ENCODE measurements around the gene VWDE.
"Not testable (repeated sequence)": the region's sequence is repeated elsewhere in the genome, so short reads cannot be mapped to it uniquely, and the experiment has no call there.

The VWDE gene

DNA sequence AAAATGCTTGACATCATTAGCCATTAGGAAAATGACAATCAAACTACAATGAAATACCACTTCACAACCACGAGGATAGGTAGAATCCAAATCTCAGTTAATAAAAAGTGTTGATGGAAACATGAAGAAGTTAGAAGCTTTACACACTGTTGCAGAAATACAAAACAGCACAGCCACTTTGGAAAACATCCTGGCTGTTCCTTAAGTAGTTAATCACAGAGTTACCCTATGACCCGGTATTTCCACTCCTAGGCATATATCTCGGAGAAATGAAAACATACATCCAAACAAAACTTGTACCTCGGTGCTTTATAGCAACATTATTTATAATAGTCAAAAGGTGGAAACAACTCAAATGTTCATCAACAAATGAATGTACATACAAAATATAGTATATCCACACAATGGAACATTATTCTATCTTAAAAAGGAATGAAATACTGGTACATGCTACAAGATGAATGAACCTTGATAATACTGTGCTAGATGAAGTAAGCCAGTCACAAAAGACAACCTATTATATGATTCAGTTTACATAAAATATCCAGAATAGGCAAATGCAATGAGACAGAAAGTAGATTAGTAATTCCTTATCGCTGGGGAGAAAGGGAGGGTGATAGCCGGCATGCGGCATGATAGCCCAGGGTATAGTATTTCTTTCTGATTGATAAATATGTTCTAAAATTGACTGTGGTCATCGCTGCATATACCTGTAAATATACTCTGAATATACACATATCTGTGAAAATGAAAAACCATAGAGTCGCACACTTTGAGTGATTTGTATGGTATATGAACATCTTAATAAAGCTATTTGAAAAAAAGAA is 1.9 kb downstream of the VWDE start:
- DNase-seq: no peak

DNA sequence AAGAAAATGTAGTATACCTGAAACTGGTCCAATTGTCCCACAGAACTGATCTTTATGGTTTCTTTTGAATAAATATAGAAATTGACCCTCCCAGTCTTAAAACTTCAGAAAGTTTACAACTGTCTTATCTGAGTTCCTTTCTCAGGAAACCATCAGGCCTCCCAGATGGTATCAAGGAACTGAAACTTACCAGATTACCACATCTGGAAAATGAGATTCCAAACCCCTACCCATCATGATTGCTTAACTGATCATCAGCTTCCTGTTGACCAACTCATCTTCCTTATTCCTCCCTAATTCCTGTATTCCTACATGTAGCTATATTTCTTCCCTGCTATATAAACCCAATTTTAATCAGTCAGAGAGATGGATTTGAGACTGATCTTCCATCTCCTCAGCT is 5.5 kb downstream of the VWDE start:
- no peak for DNase-seq

DNA sequence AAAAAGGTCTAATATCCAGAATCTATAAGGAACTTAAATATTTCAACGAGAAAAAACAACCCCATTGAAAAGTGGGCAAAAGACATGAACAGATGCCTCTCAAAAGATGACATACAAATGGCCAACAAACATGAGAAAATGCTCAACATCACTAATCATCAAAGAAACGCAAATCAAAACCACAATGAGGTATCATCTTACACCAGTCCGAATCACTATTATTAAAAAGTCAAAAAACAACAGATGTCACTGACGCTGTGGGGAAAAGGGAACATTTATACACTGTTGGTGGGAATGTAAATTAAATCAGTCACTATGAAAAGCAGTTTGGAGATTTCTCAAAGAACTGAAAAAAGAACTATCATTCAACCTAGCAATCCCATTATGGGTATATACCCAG is 6.0 kb downstream of the VWDE start:
- DNase-seq: no peak

DNA sequence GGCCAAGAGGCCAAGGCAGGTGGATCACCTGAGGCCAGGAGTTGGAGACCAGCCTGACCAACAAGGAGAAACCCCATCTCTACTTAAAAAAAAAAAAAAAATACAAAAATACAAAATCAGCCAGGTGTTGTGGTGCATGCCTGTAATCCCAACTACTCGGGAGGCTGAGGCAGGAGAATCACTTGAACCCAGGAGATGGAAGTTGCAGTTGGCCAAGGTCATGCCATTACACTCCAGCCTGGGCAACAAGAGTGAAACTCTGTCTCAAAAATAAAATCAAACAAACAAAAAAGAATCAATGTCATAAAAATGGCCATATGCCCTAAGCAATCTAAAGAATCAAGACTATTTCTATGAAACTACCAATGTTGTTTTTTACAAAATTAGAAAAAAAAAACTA is 7.0 kb downstream of the VWDE start:
- not testable (repeated sequence) for DNase-seq

DNA sequence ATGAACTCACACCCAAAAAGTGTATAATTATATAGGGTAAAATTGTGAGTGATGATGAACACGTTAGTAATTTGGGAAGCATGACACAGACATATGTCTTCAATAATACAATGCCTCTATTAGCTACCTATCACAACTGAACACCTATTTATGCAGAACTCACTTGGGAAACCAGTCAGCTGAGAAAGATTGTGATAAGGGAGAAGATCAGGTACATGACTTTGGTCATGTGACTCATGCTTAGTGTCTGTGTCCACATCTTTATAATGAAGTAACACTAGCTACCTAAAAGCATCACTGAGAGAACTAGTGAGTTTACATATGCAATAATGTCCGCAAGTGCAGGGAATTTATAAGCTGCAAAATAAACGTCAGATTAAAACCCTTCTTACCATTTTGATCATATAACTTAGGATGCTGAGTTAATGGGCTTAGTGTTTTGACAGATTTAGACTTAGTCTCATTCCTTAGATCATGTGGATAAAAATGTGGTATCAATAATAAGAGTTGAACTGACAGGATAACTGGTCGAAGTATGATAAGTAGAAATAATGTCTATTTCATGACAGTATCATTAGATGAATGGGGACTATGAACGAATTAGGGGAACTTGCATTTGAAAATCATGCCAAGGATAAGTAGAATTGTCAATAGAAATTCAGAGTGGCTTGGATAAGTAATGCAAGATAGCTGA is 11.6 kb downstream of the VWDE start:
- no peak for DNase-seq

DNA sequence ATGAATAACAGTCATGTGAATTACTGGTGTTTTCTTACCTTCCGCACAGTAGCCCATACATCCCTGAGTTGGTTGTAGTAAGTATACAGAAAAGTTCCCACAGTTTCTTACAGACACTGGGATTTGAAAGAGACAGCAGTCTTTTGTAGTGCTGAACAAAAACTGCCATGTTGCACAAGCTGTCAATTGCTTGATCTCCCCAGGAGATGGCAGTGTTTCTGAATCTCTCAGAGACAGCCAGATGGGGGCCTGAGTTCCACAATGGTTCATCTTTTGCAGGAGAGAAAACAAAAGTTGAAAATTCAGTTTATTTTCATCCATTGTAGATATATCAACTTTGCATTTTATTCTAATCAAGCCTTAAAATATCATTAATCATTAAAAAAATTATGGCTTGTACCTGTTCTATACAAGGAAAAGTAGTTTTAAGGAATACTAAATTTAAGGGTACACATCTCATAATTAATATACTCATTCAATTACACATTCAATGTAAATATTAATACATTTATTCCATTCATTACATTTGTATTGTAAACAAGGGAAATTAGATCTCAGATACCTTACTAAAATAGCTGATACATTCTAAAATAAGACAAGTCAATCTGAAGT is 14.5 kb downstream of the VWDE start:
- peak; percentile 34 for DNase-seq

DNA sequence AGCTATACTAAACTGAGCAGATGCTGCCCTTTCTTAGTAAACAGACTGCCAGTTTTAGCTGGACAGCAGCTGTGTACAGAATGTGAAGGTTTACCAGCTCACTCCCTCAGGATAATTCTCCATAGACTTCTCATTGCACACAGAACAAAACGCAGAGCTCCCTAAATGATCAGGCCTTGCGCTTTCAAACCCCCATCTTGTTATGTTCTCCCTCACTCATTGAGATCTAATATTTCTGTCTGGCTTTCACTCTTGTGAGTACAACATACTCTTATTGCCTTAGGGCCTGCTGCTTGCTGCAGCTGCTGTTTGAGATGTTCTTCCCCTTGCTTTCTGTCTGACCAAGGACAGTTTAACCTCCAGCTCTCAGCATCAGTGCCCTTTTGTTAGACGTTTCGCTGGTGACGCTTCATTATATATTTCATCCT is 17.3 kb downstream of the VWDE start:
- no peak for DNase-seq

DNA sequence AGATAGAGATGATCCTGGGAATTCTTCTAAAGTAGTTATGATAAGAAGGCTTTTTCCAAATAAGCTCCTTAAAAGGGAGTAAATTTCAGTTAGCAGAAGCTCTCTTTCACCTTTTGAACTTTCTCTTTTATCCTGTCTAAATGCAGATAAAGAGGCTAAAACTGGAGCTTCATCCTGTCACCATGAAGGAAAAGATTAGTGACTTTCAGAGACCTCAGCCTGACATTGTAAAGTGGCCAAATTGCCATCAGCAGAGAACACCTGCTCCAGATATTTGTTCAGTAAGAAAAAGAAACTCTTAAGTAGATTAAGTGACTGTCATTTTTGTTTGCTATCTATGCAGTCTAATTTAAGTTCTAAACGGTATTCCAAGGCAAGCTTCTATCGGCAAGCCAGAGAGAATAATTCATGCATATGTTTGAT is 18.3 kb downstream of the VWDE start:
- no peak for DNase-seq

DNA sequence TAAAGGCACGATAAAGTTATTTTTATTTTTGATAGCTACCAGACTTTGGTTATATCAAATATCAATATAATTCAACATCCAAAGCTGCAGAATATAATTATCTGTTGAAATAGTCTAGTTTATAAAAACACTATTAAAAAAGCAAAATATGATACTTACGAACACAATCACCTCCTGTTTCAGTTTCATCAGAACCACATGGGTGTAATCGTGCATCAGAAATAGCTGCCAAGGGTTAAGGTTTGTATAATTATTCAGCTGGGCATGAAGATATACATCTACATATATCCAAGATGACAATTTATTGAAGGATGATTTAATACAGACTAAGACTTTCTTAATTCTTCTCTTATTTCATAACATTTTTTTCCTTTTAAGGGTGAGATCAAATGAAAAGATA is 20.3 kb downstream of the VWDE start:
- no peak for DNase-seq

DNA sequence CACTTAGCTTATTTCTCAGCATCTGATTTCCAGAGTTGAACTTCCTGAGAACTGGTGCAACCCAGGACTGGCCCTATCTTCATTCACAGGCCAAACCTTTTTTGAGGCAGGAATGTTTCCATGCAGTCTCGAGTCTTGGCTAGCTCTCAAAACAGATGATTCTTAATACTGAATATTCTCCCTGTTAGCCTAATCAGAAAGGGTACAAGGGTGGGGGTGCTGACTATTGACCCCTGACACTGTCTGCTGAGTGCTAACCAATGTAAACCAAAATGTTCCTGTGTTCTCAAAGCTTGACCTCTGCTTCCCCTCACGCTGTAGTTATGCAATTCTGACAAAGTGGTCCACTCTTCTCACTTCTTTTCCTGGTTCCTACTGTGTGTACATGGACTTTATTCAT is 25.3 kb downstream of the VWDE start:
- no peak for DNase-seq

DNA sequence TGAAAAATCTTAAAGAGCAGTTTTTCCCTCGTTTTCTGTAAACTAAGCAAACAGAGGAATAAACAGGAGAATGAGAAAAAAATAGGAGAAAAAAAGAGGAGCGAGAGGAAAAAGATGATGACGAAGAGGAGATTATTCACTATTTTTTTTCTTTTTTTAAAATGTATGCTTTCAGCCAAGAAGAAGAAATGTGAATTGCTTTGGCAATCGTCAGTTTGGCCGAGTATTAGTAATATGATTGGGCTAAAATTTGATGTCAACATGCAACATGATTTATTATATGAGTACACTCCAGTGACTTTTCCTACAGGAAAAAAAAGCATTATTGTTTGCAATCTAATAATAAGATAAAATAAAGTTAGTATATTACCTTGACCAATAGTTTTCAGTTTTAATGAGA is 26.3 kb downstream of the VWDE start:
- no peak for DNase-seq

DNA sequence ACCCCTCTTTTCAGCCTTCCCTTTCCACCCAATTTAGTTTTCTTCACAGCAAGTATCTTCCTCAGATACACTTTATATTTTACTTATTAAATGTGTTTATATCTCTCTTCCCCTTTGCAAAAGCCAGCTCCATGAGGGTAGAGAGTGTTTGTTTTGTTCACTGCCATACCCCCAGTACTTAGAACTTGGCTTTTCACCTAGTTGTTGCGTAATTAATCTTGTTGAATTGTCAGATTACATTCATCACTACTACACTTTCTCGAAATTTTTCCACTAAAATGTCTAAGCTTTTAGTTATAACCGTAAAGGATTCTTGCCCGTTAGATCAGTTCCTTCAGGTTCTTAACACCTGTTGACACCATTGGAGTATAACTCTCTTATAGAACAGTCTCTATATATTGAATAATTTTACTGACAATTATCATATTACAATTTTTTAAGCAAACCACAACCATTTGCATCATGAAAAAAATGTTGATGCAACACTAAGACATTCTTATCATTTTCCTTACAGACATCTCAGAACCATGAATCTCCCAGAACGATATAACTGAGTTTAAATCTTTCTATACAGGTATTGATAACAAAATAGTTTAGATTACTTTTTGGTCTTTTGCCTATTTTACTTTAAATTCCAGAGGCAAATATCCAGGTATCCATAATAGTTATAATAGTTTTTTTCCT is 29.9 kb downstream of the VWDE start:
- DNase-seq: no peak

DNA sequence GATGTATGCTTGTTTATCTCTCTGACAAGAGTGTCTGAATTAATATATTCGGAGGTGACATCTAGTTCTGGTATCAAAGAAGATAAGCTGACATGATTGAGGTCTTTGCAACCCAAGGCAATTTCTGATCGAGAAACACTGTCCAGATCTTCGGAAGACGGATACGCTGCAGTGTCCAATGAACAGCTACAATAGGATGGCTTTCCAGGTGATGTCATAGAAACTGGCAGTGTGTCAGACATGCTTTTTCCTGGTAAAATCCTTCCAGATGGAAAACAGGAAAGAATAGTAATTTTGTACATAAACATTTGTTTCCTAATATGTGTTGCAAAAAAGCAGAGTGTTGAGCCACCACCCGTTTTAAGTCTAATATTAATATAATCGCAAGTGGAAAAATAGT is 33.4 kb downstream of the VWDE start:
- no peak for DNase-seq

DNA sequence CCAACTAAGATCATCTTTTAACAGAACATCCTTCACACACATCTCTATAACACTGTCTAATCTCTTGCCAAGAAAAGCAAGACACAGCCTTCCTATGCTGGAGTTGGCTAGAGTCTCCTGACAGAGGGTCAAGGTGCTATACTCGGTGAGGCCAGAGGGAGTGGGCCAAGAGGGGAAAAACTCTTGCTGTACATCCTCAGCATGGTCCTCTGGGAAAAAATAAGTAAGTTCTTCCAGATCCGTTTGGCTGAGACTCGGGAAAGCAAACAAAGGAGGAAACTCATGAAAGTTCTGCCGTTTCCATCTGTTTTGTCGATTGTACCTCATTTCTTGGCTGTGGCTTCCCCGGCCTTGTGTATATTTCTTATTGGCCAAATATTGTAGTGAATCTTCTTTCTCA is 33.9 kb downstream of the VWDE start:
- DNase-seq: no peak

DNA sequence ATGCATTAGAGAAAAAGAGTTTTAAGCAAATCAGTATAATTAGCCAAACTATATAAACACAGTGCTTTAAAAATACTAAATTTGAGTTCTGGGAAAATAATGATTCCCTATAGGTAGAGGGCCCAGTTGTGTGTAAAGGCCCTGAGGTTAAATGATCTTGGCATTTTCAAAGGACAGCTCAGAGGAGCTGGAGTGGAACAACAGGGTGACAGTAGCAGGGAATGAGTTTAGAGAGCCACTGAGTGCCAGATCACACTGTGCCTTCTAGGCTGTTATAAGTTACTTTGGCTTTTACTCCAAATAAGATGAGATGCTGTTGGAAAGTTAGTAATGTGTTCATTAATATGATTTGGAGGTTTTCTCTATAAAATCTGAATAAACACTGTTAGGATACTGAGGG is 34.6 kb downstream of the VWDE start:
- DNase-seq: no peak

DNA sequence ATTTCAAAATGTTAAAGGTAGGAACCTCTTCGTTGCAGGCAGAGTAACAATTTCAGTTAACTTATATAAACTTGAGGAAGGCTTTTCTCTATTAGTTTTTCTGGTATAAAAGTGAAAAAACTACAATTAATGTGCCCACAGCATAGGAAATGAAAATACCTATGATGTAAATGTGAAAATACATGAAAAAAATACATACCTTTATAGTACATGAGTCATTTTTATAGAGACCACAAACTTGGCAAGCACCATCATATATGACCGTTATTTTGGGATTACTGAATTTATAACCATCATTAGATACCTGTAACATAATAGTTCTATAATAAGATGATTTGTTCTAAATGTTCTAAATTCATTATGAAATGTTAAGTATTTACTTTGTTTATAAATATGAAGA is 42.7 kb downstream of the VWDE start:
- DNase-seq: no peak

DNA sequence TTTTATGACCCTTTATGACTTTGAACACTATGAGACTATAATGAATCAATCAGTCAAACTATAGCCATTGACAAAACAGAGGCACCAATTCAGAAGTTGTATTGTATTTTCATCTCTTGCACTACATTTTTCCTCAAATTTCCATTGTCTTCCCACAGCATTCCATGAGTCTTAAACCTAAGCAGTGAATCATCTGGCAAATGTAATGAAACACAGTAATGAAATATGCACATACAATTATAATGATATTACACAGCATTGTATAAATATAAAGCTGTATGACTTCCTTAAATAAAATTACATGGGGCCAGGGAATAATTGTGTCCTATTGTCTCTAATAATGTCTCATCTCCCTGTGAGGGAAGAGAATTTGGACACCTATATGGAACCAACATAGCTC is 45.0 kb downstream of the VWDE start:
- no peak for DNase-seq

DNA sequence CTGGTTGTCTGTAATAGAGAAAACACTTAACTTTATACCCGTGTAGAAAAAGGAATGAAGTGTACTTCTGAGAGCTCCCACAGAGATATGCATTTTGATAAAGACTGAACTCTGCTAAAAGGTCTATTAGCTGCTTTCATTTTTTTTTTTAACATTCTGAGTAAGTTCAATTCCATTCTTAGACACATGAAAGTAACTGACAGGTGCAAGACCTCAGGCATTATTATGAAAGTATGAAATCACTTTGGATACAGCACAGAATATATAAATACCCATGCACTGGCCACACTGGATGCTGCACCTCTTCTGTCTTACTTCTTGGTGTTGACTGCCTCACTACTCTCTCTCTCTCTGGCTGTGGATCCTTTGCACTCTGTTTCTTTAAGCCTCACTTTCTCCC is 46.2 kb downstream of the VWDE start:
- DNase-seq: no peak

DNA sequence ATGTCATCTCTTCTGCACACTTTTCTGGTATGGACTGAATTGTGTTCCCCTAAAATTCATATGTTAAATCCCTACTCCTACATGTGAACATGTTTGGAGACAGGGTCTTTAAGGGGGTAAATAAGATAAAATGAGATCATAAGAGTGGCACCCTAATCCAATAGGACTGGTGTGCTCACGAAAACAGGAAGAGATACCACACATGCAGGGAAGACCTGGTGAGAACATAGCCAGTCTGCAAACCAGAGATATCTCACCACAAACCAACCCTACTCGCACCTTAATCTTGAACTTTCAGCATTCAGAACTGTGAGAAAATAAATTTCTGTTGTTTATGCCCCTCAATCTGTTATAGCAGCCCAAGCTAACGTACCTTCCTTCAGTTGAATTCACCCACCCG is 51.8 kb downstream of the VWDE start:
- no peak for DNase-seq

DNA sequence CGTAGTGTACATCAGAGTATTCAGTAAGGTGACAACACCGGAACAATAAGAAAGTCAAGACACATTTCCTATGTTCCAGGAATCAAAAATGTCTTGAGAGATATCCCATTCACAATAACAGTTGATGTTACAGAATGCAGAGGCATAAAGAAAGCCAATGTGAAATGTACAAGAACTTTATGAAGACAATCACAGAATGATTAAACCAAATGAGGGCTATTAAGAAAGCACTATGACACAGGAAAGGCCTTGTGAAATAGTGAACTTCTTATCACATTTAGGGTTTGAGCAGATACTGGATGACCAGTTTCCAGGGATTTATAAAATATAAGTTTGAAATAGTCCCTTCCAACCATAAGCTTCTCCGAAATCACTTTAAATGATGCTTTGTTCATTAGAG is 52.7 kb downstream of the VWDE start:
- no peak for DNase-seq

DNA sequence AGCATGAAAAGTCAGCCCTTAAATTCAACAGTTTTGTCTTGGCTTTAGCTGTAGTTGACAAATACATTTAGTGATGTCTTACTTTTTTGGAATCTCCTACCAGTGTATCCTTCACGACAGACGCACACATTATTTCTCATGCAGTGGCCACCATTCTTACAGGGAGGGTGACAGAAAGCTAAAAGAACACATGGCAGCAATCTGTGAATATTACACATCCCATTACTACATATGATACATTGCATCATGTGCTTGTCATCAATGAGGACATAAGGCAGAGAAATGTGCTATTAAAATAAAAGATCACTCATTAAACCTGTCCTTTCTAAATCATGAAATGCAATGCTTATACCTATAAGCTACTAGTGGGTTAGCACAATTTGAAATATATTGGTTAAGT is 66.6 kb downstream of the VWDE start:
- no peak for DNase-seq

DNA sequence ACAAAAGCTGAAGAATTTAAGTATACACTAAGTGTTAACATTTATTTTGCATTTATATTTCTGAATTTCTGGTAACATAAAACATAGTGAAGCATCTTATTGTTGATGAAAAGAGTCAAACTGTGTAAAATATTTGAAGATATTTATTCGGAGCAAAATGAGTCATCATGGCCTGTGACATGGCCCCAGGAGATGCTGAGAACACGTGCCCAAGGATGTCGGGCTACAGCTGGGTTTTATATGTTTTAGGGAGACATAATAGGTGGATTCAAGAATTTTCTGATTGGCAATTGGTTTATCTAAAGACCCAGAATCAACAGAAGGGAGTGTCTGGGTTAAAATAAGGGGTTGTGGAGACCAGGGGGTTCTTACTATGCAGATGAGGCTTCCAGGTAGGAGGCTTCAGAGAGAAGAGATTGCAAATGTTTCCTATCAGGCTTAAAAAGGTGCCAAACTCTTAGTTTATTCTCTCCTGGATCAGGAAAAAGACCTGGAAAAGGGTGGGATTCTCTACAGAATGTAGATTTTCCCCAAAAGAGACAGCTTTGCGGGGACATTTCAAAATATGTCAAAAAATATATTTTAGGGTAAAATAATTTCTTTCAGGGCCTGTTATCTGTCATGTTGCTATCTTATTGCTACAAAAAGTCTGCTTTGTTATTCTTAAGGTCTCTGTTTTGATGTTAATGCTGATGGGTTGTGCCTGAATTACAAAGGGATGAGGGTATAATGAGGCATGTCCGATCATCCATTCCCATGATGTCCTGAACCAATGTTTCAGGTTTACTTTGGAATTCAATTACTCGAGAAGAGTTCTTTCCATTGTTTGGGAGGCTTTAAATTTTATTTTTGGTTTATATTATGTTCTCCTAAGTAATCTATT is 74.5 kb downstream of the VWDE start:
- no peak for DNase-seq

DNA sequence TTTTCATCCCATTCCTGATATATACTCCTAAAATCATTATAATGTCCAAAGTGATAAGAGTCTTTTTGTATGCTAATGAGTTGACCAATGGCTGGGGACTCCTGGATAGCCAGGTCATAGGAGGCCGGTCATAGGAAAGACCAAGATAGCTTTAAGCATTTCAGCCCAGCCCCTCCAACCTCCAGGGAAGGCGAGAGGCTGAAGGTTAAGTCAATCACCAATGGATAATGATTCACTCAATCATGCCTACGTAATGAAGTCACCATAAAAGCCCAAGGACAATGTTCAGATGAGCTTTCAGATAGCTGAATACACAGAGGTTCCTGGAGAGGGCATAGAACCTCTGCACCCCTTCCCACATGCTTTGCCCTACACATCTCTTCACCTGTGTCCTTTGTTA is 75.7 kb downstream of the VWDE start:
- DNase-seq: no peak

Measured in stimulated activated CD4-positive, alpha-beta T cell treated with anti-CD3 and anti-CD28 coated beads, Interleukin-15, amount 100 ng/mL, for 24 hours (primary cell).